Fibroblast of lung (primary cell): ENCODE measurements around the gene HSPBP1. TPM values are rescaled to one million over a fixed set of nuclear protein-coding genes. Genes with fewer than 3 reads are reported as not detected.

Experiments
- DNase-seq, 2 donors: peaks; one replicate each; pipeline versions ENCODE4 v3.0.0 to v3.0.0-alpha.2; 2010; ENCODE audit warnings: low read depth in 2 of 2
- H2AFZ ChIP-seq: 2 replicates; pipeline ENCODE4 v1.5.1; 2012; ENCODE audit warnings: low read length, control low read depth, inconsistent platforms
- H3K27ac ChIP-seq: 2 replicates; pipeline ENCODE4 v1.5.1; 2011; ENCODE audit warnings: low read length, control low read depth; ENCODE audit not compliant: insufficient read depth
- H3K27me3 ChIP-seq: 2 replicates; pipeline ENCODE4 v1.5.1; 2011; ENCODE audit warnings: mild to moderate bottlenecking, low read length; ENCODE audit not compliant: control insufficient read depth, insufficient read depth
- H3K36me3 ChIP-seq: 2 replicates; pipeline ENCODE4 v1.5.1; 2011; ENCODE audit warnings: low read length; ENCODE audit not compliant: control insufficient read depth, insufficient read depth
- H3K4me1 ChIP-seq: 2 replicates; pipeline ENCODE4 v1.5.1; 2011; ENCODE audit warnings: low read length; ENCODE audit not compliant: control insufficient read depth, insufficient read depth; ENCODE audit errors: extremely low read depth
- H3K4me2 ChIP-seq: 2 replicates; pipeline ENCODE4 v1.5.1; 2011; ENCODE audit warnings: low read length, control low read depth; ENCODE audit not compliant: insufficient read depth; ENCODE audit errors: extremely low read depth
- H3K4me3 ChIP-seq, 4 experiments: fragments of 200-600 bp in 1 of 4; sonication (generic) in 1 of 4; replicated peaks in 1 of 4; 2 replicates each; pipeline ENCODE4 v1.5.1; 2011 to 2016; ENCODE audit warnings: low read length in 4 of 4, low read depth in 3 of 4, mild to moderate bottlenecking in 3 of 4, control low read depth in 2 of 4, inconsistent platforms in 1 of 4, mixed read lengths in 1 of 4; ENCODE audit not compliant: insufficient read depth in 1 of 4; ENCODE audit errors: control extremely low read depth in 1 of 4
- H3K79me2 ChIP-seq: 2 replicates; pipeline ENCODE4 v1.5.1; 2012; ENCODE audit warnings: mild to moderate bottlenecking, low read length, inconsistent platforms; ENCODE audit not compliant: control insufficient read depth, insufficient read depth
- H3K9ac ChIP-seq: 2 replicates; pipeline ENCODE4 v1.5.1; 2011; ENCODE audit warnings: mild to moderate bottlenecking, low read length, control low read depth; ENCODE audit not compliant: insufficient read depth
- H3K9me3 ChIP-seq: 2 replicates; pipeline ENCODE4 v1.5.1; 2012; ENCODE audit warnings: low read depth, low read length; ENCODE audit not compliant: control insufficient read depth, insufficient read depth
- H4K20me1 ChIP-seq: 2 replicates; pipeline ENCODE4 v1.5.1; 2011; ENCODE audit warnings: low read length; ENCODE audit not compliant: control insufficient read depth, insufficient read depth; ENCODE audit errors: extremely low read depth
- EZH2 ChIP-seq: IDR thresholded peaks from 2 replicates; pipeline ENCODE4 v1.5.1; 2012; ENCODE audit warnings: low read length, control low read depth, mild to moderate bottlenecking; ENCODE audit errors: missing control alignments
- polyA plus RNA-seq, 2 donors: library from polyadenylated mRNA; depleted of rRNA in 1 of 2; stranded (reverse) in 1 of 2; unstranded in 1 of 2; fragments of >200 nt; gene quantifications; 2 replicates each; pipeline ENCODE4 v1.2.1, GENCODE V29; 2011 to 2012; ENCODE audit warnings: missing spikeins in 1 of 2
- total RNA-seq: library from RNA; depleted of rRNA; stranded (reverse); fragments of >200 nt; gene quantifications from 2 replicates; pipeline ENCODE4 v1.2.1, GENCODE V29; 2014
- TF ChIP-seq, protein P1 (sequence below), 2 donors: IDR thresholded peaks in 1 of 2; conservative IDR thresholded peaks in 1 of 2; 1 replicate in 1 of 2; 2 replicates in 1 of 2; pipeline ENCODE4 v1.5.1; 2011 to 2012; ENCODE audit warnings: low read length in 2 of 2, control low read depth in 1 of 2, inconsistent platforms in 1 of 2, low read depth in 1 of 2, mild to moderate bottlenecking in 1 of 2

Gene HSPBP1
- total and polyA plus RNA-seq, 2 donors (not counting 1 experiment from before 2014, with no cell fraction given) = 12.5 to 21.5 TPM

DNA sequence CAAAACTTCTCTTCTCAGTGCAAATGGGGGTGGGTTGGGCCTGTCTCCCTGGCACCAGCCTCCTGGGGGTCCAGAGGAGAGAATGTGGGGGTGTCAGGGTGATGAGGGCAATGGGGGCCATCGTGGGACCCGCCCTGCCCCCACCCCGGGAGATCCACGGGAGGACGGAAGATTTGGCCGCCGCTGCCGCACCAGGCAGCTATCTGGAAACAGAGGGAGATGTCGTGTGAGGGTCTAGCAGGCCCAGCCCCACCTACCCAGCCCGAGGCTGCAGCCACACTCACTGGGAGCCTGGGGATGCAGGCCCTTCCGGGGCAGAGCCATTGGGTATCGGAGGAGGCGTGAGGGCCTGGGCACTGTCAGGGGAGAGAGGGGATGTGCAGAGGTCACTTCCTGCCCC, 49.6 kb downstream of the HSPBP1 start:
- Histone ChIP-seq H4K20me1 (no peaks in the 10 kb centered on the region), H3K27me3 (no peaks in the 10 kb centered on the region), H3K4me1 (no peaks in the 10 kb centered on the region), H3K27ac (no peak overlapping the region), H3K9ac (no peak overlapping the region), H3K4me2 (no peak overlapping the region), H3K79me2 (no peaks in the 10 kb centered on the region), H3K9me3 (no peaks in the 10 kb centered on the region), H2AFZ (no peak overlapping the region), H3K36me3 (peaks cover 31% of the 10 kb centered on the region), H3K4me3 (no peak overlapping the region)
- no peak for DNase-seq
- TF ChIP-seq, protein P1, sequence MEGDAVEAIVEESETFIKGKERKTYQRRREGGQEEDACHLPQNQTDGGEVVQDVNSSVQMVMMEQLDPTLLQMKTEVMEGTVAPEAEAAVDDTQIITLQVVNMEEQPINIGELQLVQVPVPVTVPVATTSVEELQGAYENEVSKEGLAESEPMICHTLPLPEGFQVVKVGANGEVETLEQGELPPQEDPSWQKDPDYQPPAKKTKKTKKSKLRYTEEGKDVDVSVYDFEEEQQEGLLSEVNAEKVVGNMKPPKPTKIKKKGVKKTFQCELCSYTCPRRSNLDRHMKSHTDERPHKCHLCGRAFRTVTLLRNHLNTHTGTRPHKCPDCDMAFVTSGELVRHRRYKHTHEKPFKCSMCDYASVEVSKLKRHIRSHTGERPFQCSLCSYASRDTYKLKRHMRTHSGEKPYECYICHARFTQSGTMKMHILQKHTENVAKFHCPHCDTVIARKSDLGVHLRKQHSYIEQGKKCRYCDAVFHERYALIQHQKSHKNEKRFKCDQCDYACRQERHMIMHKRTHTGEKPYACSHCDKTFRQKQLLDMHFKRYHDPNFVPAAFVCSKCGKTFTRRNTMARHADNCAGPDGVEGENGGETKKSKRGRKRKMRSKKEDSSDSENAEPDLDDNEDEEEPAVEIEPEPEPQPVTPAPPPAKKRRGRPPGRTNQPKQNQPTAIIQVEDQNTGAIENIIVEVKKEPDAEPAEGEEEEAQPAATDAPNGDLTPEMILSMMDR (conservative IDR thresholded peaks at IDR 0.05 in 1 of 2, IDR thresholded peaks at IDR 0.05 in 1 of 2; ENCODE audit: low read depth in 1 of 2, low read length in 2 of 2) = no peak
- TF ChIP-seq EZH2 = no peak

- TF ChIP-seq, protein P1 (conservative IDR thresholded peaks at IDR 0.05 in 1 of 2, IDR thresholded peaks at IDR 0.05 in 1 of 2; ENCODE audit: low read depth in 1 of 2, low read length in 2 of 2) = no peak
- no peak for TF ChIP-seq EZH2
- no peak overlapping the region for H2AFZ ChIP-seq
- H3K4me1 ChIP-seq = no peaks in the 10 kb centered on the region
- H3K4me2 ChIP-seq = no peak overlapping the region
- DNase-seq = no peak
- H3K36me3 ChIP-seq = peaks cover 30% of the 10 kb centered on the region
- H3K27me3 ChIP-seq = no peaks in the 10 kb centered on the region
- H3K9me3 ChIP-seq = no peaks in the 10 kb centered on the region
- H3K79me2 ChIP-seq = no peaks in the 10 kb centered on the region
- H3K27ac ChIP-seq = no peak overlapping the region
- no peak overlapping the region for H3K4me3 ChIP-seq
- H4K20me1 ChIP-seq = no peaks in the 10 kb centered on the region
- H3K9ac ChIP-seq = no peak overlapping the region
These were observed 50.1 kb downstream of the HSPBP1 start for GRCh38 chr19:55229789-55230182.

- TF ChIP-seq, protein P1 (conservative IDR thresholded peaks at IDR 0.05 in 1 of 2, IDR thresholded peaks at IDR 0.05 in 1 of 2; ENCODE audit: low read depth in 1 of 2, low read length in 2 of 2) = no peak
- TF ChIP-seq EZH2 = no peak
- Histone ChIP-seq H4K20me1 (no peaks in the 10 kb centered on the region), H3K36me3 (peaks cover 28% of the 10 kb centered on the region), H3K4me1 (no peaks in the 10 kb centered on the region), H3K4me2 (no peak overlapping the region), H3K27me3 (no peaks in the 10 kb centered on the region), H3K9me3 (no peaks in the 10 kb centered on the region), H3K79me2 (no peaks in the 10 kb centered on the region), H3K27ac (no peak overlapping the region), H3K9ac (no peak overlapping the region), H2AFZ (no peak overlapping the region), H3K4me3 (no peak overlapping the region)
- DNase-seq = no peak
These were observed 50.6 kb downstream of the HSPBP1 start for GRCh38 chr19:55229145-55229788.
